Upper lobe of left lung (tissue), 6 donors: Measurements from ENCODE around the gene GRIA1. TPM values are rescaled to one million over a fixed set of nuclear protein-coding genes. Genes with fewer than 3 reads are reported as not detected.

ENCODE experiments used
- ATAC-seq, 2 donors: fragments of 200-7000 bp; cut with Tn5 transposase; one replicate each; pipeline ENCODE4 v1.9.1; 2022; ENCODE audit warnings: mild to moderate bottlenecking in 2 of 2, moderate library complexity in 2 of 2; ENCODE audit not compliant: low FRiP score in 2 of 2
- DNase-seq, 2 donors: peaks; one replicate each; pipeline ENCODE4 v3.0.0-alpha.2; 2019 to 2020
- H3K27ac ChIP-seq, 4 donors: fragments of 200-600 bp; sonication (generic); one replicate each; pipeline ENCODE4 v1.5.1; 2016 to 2019
- H3K27me3 ChIP-seq, 4 donors: fragments of 200-600 bp; sonication (generic); one replicate each; pipeline ENCODE4 v1.5.1; 2017 to 2019
- H3K36me3 ChIP-seq, 4 donors: fragments of 200-600 bp; sonication (generic); one replicate each; pipeline ENCODE4 v1.5.1; 2016 to 2019
- H3K4me1 ChIP-seq, 4 donors: fragments of 200-600 bp; sonication (generic); one replicate each; pipeline ENCODE4 v1.5.1; 2018 to 2019
- H3K4me3 ChIP-seq, 4 donors: fragments of 200-600 bp; sonication (generic); one replicate each; pipeline ENCODE4 v1.5.1; 2017 to 2019; ENCODE audit warnings: mild to moderate bottlenecking in 2 of 4, moderate library complexity in 1 of 4
- H3K9me3 ChIP-seq, 4 donors: fragments of 200-600 bp; sonication (generic); one replicate each; pipeline ENCODE4 v1.5.1; 2018 to 2019
- EP300 ChIP-seq, 4 donors: sonication (generic); formaldehyde crosslinking; IDR thresholded peaks; one replicate each; pipeline ENCODE4 v1.5.1; 2017; ENCODE audit warnings: antibody characterized with exemption in 4 of 4, control low read depth in 2 of 4
- POLR2A ChIP-seq, 4 donors: fragments of 450-650 bp; IDR thresholded peaks; one replicate each; pipeline ENCODE4 v1.5.1; 2016 to 2017; ENCODE audit warnings: antibody characterized with exemption in 4 of 4, mild to moderate bottlenecking in 2 of 4
- POLR2AphosphoS5 ChIP-seq, 2 donors: sonication (generic); formaldehyde crosslinking; IDR thresholded peaks; one replicate each; pipeline ENCODE4 v1.5.1; 2017; ENCODE audit warnings: antibody characterized with exemption in 2 of 2
- WGBS, 2 donors: methylation state at CpG; one replicate each; pipeline ENCODE4 v1.1.5; 2017 to 2018; 5-methylcytosine and 5-hydroxymethylcytosine counted together
- total RNA-seq, 6 donors: library from RNA; depleted of rRNA in 4 of 6; stranded (reverse); fragments of >200 nt in 4 of 6; gene quantifications; one replicate each; pipeline versions ENCODE4 v1.1.0 to v1.2.1, GENCODE V29; 2016 to 2021
- TF ChIP-seq, protein P1 (sequence below), 6 experiments: fragments of 450-650 bp in 4 of 6; fragments of 200-600 bp in 2 of 6; sonication (generic) in 2 of 6; IDR thresholded peaks; one replicate each; pipeline ENCODE4 v1.5.1; 2016 to 2019; ENCODE audit warnings: antibody characterized with exemption in 6 of 6
- donor health status: DM: no; HTN: no; CAD: no; lungs with moderate emphysema.
- donor health status: DM: no; HTN: yes; CAD: no; lungs with severe emphysema.

GRIA1 gene
- total RNA-seq, 6 donors from 2014 or later = 4.3 to 17.8 (median 9.3) TPM

DNA sequence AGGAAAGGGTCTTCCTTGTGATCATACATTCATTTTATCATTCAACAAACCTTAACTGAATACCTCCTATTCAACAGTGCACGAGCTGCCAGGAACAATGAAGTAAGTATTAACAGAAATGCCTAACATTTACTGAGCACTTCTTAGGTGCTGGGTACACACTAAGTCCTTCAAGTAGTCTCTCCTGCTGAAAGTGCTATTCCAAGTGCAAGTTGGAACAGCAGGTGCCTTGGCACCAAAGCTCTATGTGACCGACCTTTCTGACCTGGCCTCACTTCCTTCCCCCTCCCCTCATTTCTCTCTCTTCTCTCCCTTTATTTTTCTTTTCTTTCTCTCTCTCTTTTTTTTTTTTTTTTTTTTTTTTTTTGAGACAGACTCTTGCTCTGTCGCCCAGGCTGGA, 94.5 kb downstream of the GRIA1 start:
- Histone ChIP-seq H3K4me1 (peaks cover 0 to 16% (median 3%) of the 10 kb centered on the region in 4 donors), H3K27ac (peak overlapping the region in 2 of 4 donors; percentile 45 to 48), H3K9me3 (no peaks in the 10 kb centered on the region), H3K27me3 (no peaks in the 10 kb centered on the region), H3K36me3 (no peaks in the 10 kb centered on the region), H3K4me3 (no peak overlapping the region)
- peak in 1 of 2 donors; percentile 72 for DNase-seq
- WGBS, 2 donors = 59 to 73% methylated on average over 3 of the region's 3 CpGs
- peak; percentile 34 to 84 for ATAC-seq
- TF ChIP-seq POLR2AphosphoS5 (IDR thresholded peaks at IDR 0.05) = peak in 1 of 2 donors; percentile 58
- TF ChIP-seq POLR2A (IDR thresholded peaks at IDR 0.05) = no peak
- TF ChIP-seq EP300 (IDR thresholded peaks at IDR 0.05) = peak in 1 of 4 donors; percentile 97

DNA sequence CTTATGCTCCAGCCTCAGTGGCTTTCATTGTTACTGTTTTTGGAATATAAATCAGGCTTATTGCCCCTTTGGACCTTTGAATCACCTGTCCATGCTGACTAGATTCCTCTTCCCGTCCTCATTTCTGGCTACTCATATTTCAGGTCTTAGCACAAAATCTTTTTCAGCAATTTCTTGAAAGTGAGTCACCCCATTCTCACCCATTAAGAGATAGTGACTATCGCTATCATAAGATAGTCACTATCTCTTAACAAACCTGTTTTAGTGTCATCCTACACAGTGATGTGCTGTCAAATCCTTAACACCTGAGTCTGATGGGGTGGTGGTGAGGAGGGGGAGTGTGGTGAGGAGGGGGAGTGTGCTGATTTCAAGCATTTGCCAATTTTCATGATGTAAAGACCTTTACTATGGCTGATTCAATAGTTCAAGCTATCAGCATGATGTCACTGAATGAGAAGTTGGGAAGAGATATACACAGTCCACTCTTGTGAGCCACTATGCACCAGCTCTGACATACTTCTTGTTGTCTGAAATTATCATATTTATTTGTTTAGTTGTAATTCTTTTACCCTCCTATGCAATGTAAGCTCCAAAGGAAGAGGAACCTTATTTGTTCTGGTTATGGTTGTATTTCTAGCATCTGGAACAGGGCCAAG, 95.3 kb downstream of the GRIA1 start:
- DNase-seq = no peak
- ATAC-seq = no peak
- WGBS, 2 donors = 42 to 75% methylated on average over 2 of the region's 2 CpGs
- TF ChIP-seq POLR2A (IDR thresholded peaks at IDR 0.05) (no peak), EP300 (IDR thresholded peaks at IDR 0.05) (no peak), POLR2AphosphoS5 (IDR thresholded peaks at IDR 0.05) (no peak)
- TF ChIP-seq, protein P1, sequence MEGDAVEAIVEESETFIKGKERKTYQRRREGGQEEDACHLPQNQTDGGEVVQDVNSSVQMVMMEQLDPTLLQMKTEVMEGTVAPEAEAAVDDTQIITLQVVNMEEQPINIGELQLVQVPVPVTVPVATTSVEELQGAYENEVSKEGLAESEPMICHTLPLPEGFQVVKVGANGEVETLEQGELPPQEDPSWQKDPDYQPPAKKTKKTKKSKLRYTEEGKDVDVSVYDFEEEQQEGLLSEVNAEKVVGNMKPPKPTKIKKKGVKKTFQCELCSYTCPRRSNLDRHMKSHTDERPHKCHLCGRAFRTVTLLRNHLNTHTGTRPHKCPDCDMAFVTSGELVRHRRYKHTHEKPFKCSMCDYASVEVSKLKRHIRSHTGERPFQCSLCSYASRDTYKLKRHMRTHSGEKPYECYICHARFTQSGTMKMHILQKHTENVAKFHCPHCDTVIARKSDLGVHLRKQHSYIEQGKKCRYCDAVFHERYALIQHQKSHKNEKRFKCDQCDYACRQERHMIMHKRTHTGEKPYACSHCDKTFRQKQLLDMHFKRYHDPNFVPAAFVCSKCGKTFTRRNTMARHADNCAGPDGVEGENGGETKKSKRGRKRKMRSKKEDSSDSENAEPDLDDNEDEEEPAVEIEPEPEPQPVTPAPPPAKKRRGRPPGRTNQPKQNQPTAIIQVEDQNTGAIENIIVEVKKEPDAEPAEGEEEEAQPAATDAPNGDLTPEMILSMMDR (IDR thresholded peaks at IDR 0.05) = no peak
- Histone ChIP-seq H3K4me1 (peaks cover 0 to 16% (median 3%) of the 10 kb centered on the region in 4 donors), H3K36me3 (no peaks in the 10 kb centered on the region), H3K27ac (peak overlapping the region in 1 of 4 donors; percentile 48), H3K4me3 (no peak overlapping the region), H3K27me3 (no peaks in the 10 kb centered on the region), H3K9me3 (no peaks in the 10 kb centered on the region)

DNA sequence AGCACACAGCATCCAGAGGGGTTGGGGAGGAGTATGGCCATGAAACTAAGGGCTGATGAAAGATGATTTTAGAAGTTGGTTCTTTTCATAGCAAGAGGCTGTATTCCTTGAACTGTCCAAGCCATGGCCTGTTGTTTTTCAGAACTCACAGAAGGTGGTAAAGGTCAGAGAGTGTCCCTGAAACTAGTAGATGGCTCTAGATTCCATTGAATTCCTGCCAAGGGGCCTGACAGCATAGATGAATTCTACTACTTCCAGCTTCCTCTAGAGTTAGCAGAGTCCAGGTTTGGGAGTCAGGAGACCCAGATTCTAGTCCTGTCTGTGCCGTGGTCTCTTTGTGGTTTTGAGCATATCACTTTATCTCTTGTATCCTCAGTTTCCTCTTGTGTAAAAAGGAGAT, 101.6 kb downstream of the GRIA1 start:
- no peaks in the 10 kb centered on the region for H3K36me3 ChIP-seq
- WGBS, 2 donors = 63 to 71% methylated on average over 1 of the region's 1 CpG
- no peak for DNase-seq
- H3K27me3 ChIP-seq = no peaks in the 10 kb centered on the region
- no peak for ATAC-seq
- H3K4me3 ChIP-seq = no peak overlapping the region
- H3K4me1 ChIP-seq = no peaks in the 10 kb centered on the region
- TF ChIP-seq, protein P1 (IDR thresholded peaks at IDR 0.05) = no peak
- TF ChIP-seq POLR2A (IDR thresholded peaks at IDR 0.05) = no peak
- TF ChIP-seq POLR2AphosphoS5 (IDR thresholded peaks at IDR 0.05) = no peak
- no peak for TF ChIP-seq EP300 (IDR thresholded peaks at IDR 0.05)
- H3K9me3 ChIP-seq = no peaks in the 10 kb centered on the region
- H3K27ac ChIP-seq = no peak overlapping the region

DNA sequence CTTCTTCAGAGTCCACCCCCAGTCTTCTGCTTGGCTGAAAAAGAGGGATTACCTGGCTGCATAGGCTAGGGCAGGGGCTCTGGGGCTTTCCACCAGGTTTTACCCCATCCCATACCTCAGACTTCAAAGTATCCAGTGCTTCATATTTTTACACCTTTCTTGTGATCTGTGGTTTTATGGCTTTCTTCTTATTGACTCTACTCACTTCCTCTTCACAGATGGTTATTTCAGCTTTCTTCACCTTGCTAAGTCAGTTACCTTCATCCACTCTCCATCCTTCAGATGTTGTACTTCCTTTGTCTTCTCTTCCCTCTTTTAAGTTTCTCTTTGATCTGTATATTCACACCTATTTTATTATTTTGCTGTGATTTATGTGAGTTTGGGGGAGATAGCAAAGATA, 104.3 kb downstream of the GRIA1 start:
- ATAC-seq (no peak), DNase-seq (no peak)
- TF ChIP-seq EP300 (IDR thresholded peaks at IDR 0.05) = no peak
- TF ChIP-seq, protein P1 (IDR thresholded peaks at IDR 0.05) = no peak
- no peak for TF ChIP-seq POLR2AphosphoS5 (IDR thresholded peaks at IDR 0.05)
- TF ChIP-seq POLR2A (IDR thresholded peaks at IDR 0.05) = no peak
- Histone ChIP-seq H3K27me3 (no peaks in the 10 kb centered on the region), H3K36me3 (no peaks in the 10 kb centered on the region), H3K9me3 (no peaks in the 10 kb centered on the region), H3K4me1 (no peaks in the 10 kb centered on the region), H3K27ac (no peak overlapping the region), H3K4me3 (no peak overlapping the region)

DNA sequence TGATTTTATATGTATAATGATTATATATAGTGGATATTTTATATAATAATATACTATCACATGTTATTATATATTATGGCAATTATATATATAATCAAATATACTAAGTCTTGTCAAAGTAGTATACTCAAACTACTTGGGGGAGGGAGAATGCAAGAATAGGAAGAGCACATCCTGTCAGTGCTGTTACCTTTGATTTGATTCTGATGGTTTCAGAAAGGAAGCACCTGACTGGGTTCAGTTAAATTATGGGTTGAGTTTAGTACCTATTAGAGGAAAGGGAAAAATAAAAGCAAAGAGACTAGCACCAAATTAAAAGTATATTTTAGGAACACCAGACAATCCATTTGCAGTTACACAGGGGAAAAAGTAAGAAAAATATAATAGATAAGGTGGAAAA, 107.6 kb downstream of the GRIA1 start:
- no peaks in the 10 kb centered on the region for H3K36me3 ChIP-seq
- no peak overlapping the region for H3K27ac ChIP-seq
- H3K27me3 ChIP-seq = no peaks in the 10 kb centered on the region
- no peak for DNase-seq
- no peaks in the 10 kb centered on the region for H3K9me3 ChIP-seq
- no peak for ATAC-seq
- TF ChIP-seq POLR2AphosphoS5 (IDR thresholded peaks at IDR 0.05) = no peak
- no peak for TF ChIP-seq EP300 (IDR thresholded peaks at IDR 0.05)
- TF ChIP-seq, protein P1 (IDR thresholded peaks at IDR 0.05) = no peak
- TF ChIP-seq POLR2A (IDR thresholded peaks at IDR 0.05) = no peak
- H3K4me1 ChIP-seq = no peaks in the 10 kb centered on the region
- no peak overlapping the region for H3K4me3 ChIP-seq
